B cell (primary cell): ENCODE data around the gene CEP95. TPM values are rescaled to one million over a fixed set of nuclear protein-coding genes. Genes with fewer than 3 reads are reported as not detected.

ENCODE experiments used
- ATAC-seq: fragments of 200-7000 bp; cut with Tn5 transposase; one replicate; pipeline ENCODE4 v1.10.0; 2021; ENCODE audit warnings: low read depth, mild to moderate bottlenecking, moderate number of reproducible peaks, moderate library complexity
- CTCF ChIA-PET: fragments of 350-600 bp; sonication (Branson Sonifier 250); formaldehyde crosslinking; loops from one replicate; lab custom pipeline; 2021; ENCODE audit warnings: antibody characterized with exemption, inconsistent platforms; lab: Charles Lee
- POLR2A ChIA-PET: fragments of 350-600 bp; sonication (Branson Sonifier 250); formaldehyde crosslinking; loops from one replicate; lab custom pipeline; 2021; ENCODE audit warnings: antibody characterized with exemption; lab: Charles Lee
- DNase-seq: peaks from one replicate; pipeline ENCODE4 v3.0.0; 2013
- H2AFZ ChIP-seq: 2 replicates; pipeline ENCODE4 v1.6.1; 2012; ENCODE audit warnings: mild to moderate bottlenecking, low read depth, low read length; ENCODE audit not compliant: insufficient read depth, poor library complexity, severe bottlenecking
- H3K27ac ChIP-seq, 2 donors: 1 replicate in 1 of 2; 2 replicates in 1 of 2; pipeline ENCODE4 v1.5.1; 2012 to 2013; ENCODE audit warnings: low read length in 2 of 2, mild to moderate bottlenecking in 2 of 2, moderate library complexity in 1 of 2
- H3K27me3 ChIP-seq, 4 experiments: fragments of 200-600 bp in 1 of 4; sonication (generic) in 1 of 4; replicated peaks in 1 of 4; 1 replicate in 2 of 4; 2 replicates in 2 of 4; pipeline versions ENCODE4 v1.6.1 to v1.7.0; 2013 to 2016; ENCODE audit warnings: low read length in 3 of 4, mild to moderate bottlenecking in 2 of 4, mixed read lengths in 1 of 4, moderate library complexity in 1 of 4; ENCODE audit not compliant: insufficient read depth in 4 of 4, control insufficient read depth in 3 of 4; ENCODE audit errors: control extremely low read depth in 1 of 4
- H3K36me3 ChIP-seq, 2 experiments: replicated peaks in 1 of 2; 1 replicate in 1 of 2; 2 replicates in 1 of 2; pipeline versions ENCODE4 v1.6.1 to v1.7.1; 2013; ENCODE audit warnings: low read length in 1 of 2; ENCODE audit not compliant: insufficient read depth in 2 of 2, control insufficient read depth in 1 of 2; ENCODE audit errors: control extremely low read depth in 1 of 2, extremely low read depth in 1 of 2
- H3K4me1 ChIP-seq, 2 donors: fragments of 200-600 bp in 1 of 2; sonication (generic) in 1 of 2; 1 replicate in 1 of 2; 2 replicates in 1 of 2; pipeline versions ENCODE4 v1.5.1 to v1.6.1; 2013 to 2017; ENCODE audit warnings: low read length in 2 of 2; ENCODE audit not compliant: control insufficient read depth in 2 of 2, insufficient read depth in 2 of 2
- H3K4me2 ChIP-seq: replicated peaks from 2 replicates; pipeline ENCODE3; 2012; ENCODE audit warnings: mild to moderate bottlenecking, low read depth, low read length; ENCODE audit not compliant: poor library complexity, severe bottlenecking
- H3K4me3 ChIP-seq, 5 experiments: fragments of 200-600 bp in 1 of 5; sonication (generic) in 1 of 5; 1 replicate in 3 of 5; 2 replicates in 2 of 5; pipeline versions ENCODE4 v1.5.1 to v1.7.0; 2011 to 2016; ENCODE audit warnings: low read length in 4 of 5, mild to moderate bottlenecking in 4 of 5, low read depth in 2 of 5, control low read depth in 1 of 5, moderate library complexity in 1 of 5; ENCODE audit not compliant: insufficient read depth in 1 of 5; ENCODE audit errors: control extremely low read depth in 1 of 5, extremely low read depth in 1 of 5
- H3K79me2 ChIP-seq: fragments of 200-600 bp; sonication (generic); one replicate; pipeline ENCODE4 v1.6.0; 2016; ENCODE audit warnings: low read length; ENCODE audit not compliant: control insufficient read depth, insufficient read depth
- H3K9ac ChIP-seq: fragments of 200-600 bp; sonication (generic); 2 replicates; pipeline ENCODE4 v1.6.1; 2017; ENCODE audit warnings: mild to moderate bottlenecking, low read length, moderate library complexity
- H3K9me3 ChIP-seq, 3 donors: one replicate each; pipeline versions ENCODE4 v1.6.1 to v1.7.1; 2013; ENCODE audit warnings: low read length in 2 of 3; ENCODE audit not compliant: control insufficient read depth in 2 of 3, insufficient read depth in 1 of 3; ENCODE audit errors: control extremely low read depth in 1 of 3
- H4K20me1 ChIP-seq: 2 replicates; pipeline ENCODE4 v1.6.0; 2012; ENCODE audit warnings: mild to moderate bottlenecking, low read length; ENCODE audit not compliant: insufficient read depth, control insufficient read depth, poor library complexity, severe bottlenecking
- H3K27ac Mint-ChIP-seq: one replicate; pipeline ENCODE4 v1.8.0; 2021; ENCODE audit warnings: mixed read lengths
- H3K27me3 Mint-ChIP-seq: one replicate; pipeline ENCODE4 v1.8.0; 2021; ENCODE audit warnings: mixed read lengths
- H3K4me1 Mint-ChIP-seq: one replicate; pipeline ENCODE4 v1.8.0; 2021; ENCODE audit warnings: mixed read lengths
- H3K4me3 Mint-ChIP-seq: one replicate; pipeline ENCODE4 v1.8.0; 2021; ENCODE audit warnings: mixed read lengths
- H3K9me3 Mint-ChIP-seq: one replicate; pipeline ENCODE4 v1.8.0; 2022; ENCODE audit warnings: mixed read lengths; ENCODE audit not compliant: insufficient read depth
- CTCF ChIP-seq: fragments of 200-600 bp; IDR thresholded peaks from one replicate; pipeline ENCODE4 v1.8.0; 2022; ENCODE audit warnings: antibody characterized with exemption, mild to moderate bottlenecking
- EZH2 ChIP-seq: IDR thresholded peaks from 2 replicates; pipeline ENCODE4 v1.6.1; 2012; ENCODE audit warnings: borderline replicate concordance, low read depth, mild to moderate bottlenecking, moderate library complexity, low read length; ENCODE audit not compliant: insufficient read depth, poor library complexity, severe bottlenecking
- WGBS: methylation state at CpG from one replicate; pipeline ENCODE4 v1.1.5; 2013; ENCODE audit warnings: missing lambda C conversion rate; ENCODE audit not compliant: insufficient coverage; 5-methylcytosine and 5-hydroxymethylcytosine counted together
- intact Hi-C: fragments of 100-400 bp; cut with micrococcal nuclease; formaldehyde crosslinking; loops from one replicate; pipeline ENCODE4 v1.10.0; 2022
- polyA plus RNA-seq: library from polyadenylated mRNA; depleted of rRNA; stranded (reverse); fragments of >200 nt; gene quantifications from 2 replicates; pipeline ENCODE4 v1.2.3, GENCODE V29; 2012
- total RNA-seq, 2 donors: library from RNA; stranded (reverse); fragments of 120-200 nt in 1 of 2; gene quantifications; 1 replicate in 1 of 2; 2 replicates in 1 of 2; pipeline versions ENCODE4 v1.2.3 to v1.2.4, GENCODE V29; 2013 to 2022

Gene CEP95
- total and polyA plus RNA-seq, 2 donors (not counting 1 experiment from before 2014, with no cell fraction given): 71.1 to 122 TPM

- WGBS: 100% methylated on average over 2 of the region's 5 CpGs
- TF ChIP-seq CTCF: no peak
- TF ChIP-seq EZH2: no peak
- Histone ChIP-seq H2AFZ (no peak overlapping the region), H3K27ac (no peak overlapping the region), H4K20me1 (no peaks in the 10 kb centered on the region), H3K4me1 (no peaks in the 10 kb centered on the region), H3K79me2 (no peaks in the 10 kb centered on the region), H3K4me3 (no peak overlapping the region), H3K27me3 (no peaks in the 10 kb centered on the region), H3K36me3 (peaks cover 7 to 93% of the 10 kb centered on the region in 2 experiments), H3K9ac (no peak overlapping the region), H3K9me3 (no peaks in the 10 kb centered on the region), H3K4me2 (no peak overlapping the region)
- Mint-ChIP-seq H3K27me3 (no peaks in the 10 kb centered on the region), H3K4me1 (no peaks in the 10 kb centered on the region), H3K9me3 (no peaks in the 10 kb centered on the region), H3K27ac (no peak overlapping the region), H3K4me3 (no peak overlapping the region)
- DNase-seq (no peak), ATAC-seq (no peak)
- intact Hi-C loops: no loop called here
- POLR2A ChIA-PET: no interaction called here
- CTCF ChIA-PET: interaction anchor here (1.0 to 3.3 kb wide), 3 partner anchors 12 to 112 kb away, joined by 3 to 15 read pairs (median 3); no protein-coding TSS in a partner anchor
These were observed 25.6 kb downstream of the CEP95 start for GRCh38 chr17:64532409-64532808.

- TF ChIP-seq EZH2 (no peak), CTCF (no peak)
- Mint-ChIP-seq H3K27ac (peak overlapping the region; percentile 24), H3K9me3 (no peaks in the 10 kb centered on the region), H3K4me1 (no peaks in the 10 kb centered on the region), H3K4me3 (no peak overlapping the region), H3K27me3 (no peaks in the 10 kb centered on the region)
- H3K4me2 ChIP-seq: no peak overlapping the region
- CTCF ChIA-PET: interaction anchor here (0.6 to 3.3 kb wide), 8 partner anchors 9 to 253 kb away, joined by 3 to 15 read pairs (median 4); partner anchors contain the start of genes CEP95 and DDX5
- no peaks in the 10 kb centered on the region for H3K79me2 ChIP-seq
- H3K4me1 ChIP-seq: no peaks in the 10 kb centered on the region
- no peak overlapping the region for H3K4me3 ChIP-seq
- DNase-seq: no peak
- POLR2A ChIA-PET: no interaction called here
- WGBS: 100% methylated on average over 2 of the region's 2 CpGs
- H3K36me3 ChIP-seq: peaks cover 9 to 94% of the 10 kb centered on the region in 2 experiments
- H3K9me3 ChIP-seq: no peaks in the 10 kb centered on the region
- H2AFZ ChIP-seq: no peak overlapping the region
- no peak overlapping the region for H3K27ac ChIP-seq
- intact Hi-C loops: no loop called here
- no peaks in the 10 kb centered on the region for H4K20me1 ChIP-seq
- H3K9ac ChIP-seq: no peak overlapping the region
- ATAC-seq: no peak
- no peaks in the 10 kb centered on the region for H3K27me3 ChIP-seq
These were observed 27.0 kb downstream of the CEP95 start for GRCh38 chr17:64533784-64534183.
